Fibroblast of the aortic adventitia (primary cell): Measurements from ENCODE around the gene PTPRH. TPM values are rescaled to one million over a fixed set of nuclear protein-coding genes. Genes with fewer than 3 reads are reported as not detected.

ENCODE experiments used
- DNase-seq: peaks from one replicate; pipeline ENCODE4 v3.0.0-alpha.2; 2010; ENCODE audit warnings: low read depth
- H3K4me3 ChIP-seq: 2 replicates; pipeline ENCODE4 v1.5.1; 2011; ENCODE audit warnings: low read depth, mild to moderate bottlenecking, control low read depth, low read length, moderate library complexity
- CTCF ChIP-seq: IDR thresholded peaks from 2 replicates; pipeline ENCODE4 v1.5.1; 2011; ENCODE audit warnings: mild to moderate bottlenecking, low read length, control low read depth, inconsistent platforms; ENCODE audit not compliant: insufficient read depth
- total RNA-seq: library from RNA; depleted of rRNA; stranded (reverse); fragments of >200 nt; gene quantifications from 2 replicates; pipeline ENCODE4 v1.2.3, GENCODE V29; 2012; ENCODE audit warnings: low replicate concordance

Gene PTPRH
- total RNA-seq, 1 donor, result 7.8 TPM

DNA sequence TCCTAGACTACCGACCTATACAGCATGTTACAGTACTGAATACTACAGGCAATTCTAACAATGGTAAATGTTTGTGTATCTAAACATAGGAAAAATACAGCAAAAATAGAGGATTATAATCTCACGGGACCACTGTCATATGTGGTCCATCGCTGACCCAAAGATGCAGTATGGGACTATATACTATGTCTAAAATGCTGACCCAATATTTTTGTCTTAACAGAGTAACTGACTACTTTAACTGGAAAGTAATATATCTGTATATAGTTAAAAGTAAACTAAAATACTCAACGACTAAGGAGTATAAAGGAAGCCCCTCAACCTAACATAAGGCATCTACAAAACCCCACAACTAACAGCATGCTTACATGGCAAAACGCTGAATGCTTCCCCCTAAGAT, 23.7 kb upstream of the PTPRH start:
- TF ChIP-seq CTCF, result no peak
- no peak overlapping the region for H3K4me3 ChIP-seq
- DNase-seq, result no peak

DNA sequence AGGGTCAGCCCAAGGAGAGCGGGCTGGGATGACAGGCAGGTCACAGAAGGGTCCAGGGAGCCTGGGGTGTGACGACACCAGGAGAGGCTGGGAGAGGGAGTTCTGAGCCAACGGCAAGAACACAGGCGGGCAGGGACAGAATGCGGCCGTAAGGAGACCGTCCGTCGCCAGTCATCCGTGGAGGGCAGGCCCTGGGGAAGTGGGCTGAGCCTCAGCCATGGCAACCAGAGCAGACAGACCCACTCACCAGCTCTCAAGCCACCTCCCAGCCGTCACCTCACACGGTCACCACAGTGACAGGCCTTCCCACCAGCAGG, 22.9 kb upstream of the PTPRH start:
- no peak for DNase-seq

DNA sequence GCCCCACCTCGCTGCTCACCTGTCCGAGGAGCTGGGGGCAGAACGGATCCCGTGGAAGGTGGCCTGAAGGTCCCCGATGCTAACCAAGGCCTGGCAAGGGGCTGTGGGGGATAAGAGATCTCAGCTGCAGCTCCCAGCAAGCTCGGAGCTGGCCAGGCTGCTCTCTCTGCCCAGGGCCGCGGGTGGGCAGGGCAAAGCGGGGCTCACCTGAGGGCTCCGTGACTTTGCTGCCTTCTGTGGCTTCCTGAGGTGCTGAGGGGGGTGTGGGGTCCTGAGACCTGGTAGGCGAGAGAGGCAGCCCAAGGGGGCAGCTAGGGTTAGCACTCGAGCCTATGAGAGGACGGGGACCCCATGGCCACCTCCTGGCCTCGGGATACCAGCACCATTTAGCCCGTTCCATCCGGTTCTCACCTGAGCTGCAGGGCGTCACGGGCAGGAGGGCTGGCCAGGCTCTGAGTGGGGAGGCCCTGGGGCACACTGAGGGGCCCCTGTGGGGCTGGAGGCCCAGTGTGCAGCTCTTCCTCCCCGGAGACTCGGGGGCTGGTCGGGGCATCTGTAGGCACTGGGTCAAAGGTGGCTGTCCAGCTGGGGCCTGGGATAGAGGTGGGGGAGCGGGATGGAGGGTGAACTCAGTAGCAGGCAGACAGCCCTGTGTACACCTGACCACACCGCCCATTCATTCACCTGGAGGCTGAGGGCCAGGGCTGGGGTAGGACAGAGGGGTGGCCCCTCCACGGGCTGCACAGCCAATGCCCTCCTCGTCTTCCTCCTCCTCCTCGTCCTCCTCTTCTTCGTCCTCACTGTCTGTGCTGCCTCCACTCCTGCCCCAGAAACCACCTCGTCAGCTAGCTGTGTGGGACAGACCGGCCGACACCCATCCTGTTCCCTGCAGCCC, 22.3 kb upstream of the PTPRH start:
- no peak for DNase-seq
- TF ChIP-seq CTCF, result no peak
- no peak overlapping the region for H3K4me3 ChIP-seq

More for the DNA sequence above, 22.9 kb upstream of the PTPRH start:
- no peak for TF ChIP-seq CTCF
- H3K4me3 ChIP-seq, result no peak overlapping the region

GRCh38 chr19:55230780-55231179, 21.5 kb upstream of the PTPRH start:
- no peak for TF ChIP-seq CTCF
- DNase-seq, result no peak
- no peak overlapping the region for H3K4me3 ChIP-seq

- no peak for TF ChIP-seq CTCF
- no peak for DNase-seq
- no peak overlapping the region for H3K4me3 ChIP-seq
These were observed 21.0 kb upstream of the PTPRH start for GRCh38 chr19:55230329-55230728.

GRCh38 chr19:55229789-55230182, 20.5 kb upstream of the PTPRH start:
- no peak for DNase-seq
- no peak for TF ChIP-seq CTCF
- H3K4me3 ChIP-seq, result no peak overlapping the region
